HG02885 (cell line): Measurements from ENCODE around the gene CHST9.
"Not testable (repeated sequence)": the region's sequence is repeated elsewhere in the genome, so short reads cannot be mapped to it uniquely, and the experiment has no call there.

Experiments used
- ATAC-seq: cut with Tn5 transposase; IDR thresholded peaks from one replicate; pipeline ENCODE4 v1.9.1; 2021; ENCODE audit warnings: mild to moderate bottlenecking; ENCODE audit not compliant: unreplicated experiment, poor library complexity

Gene CHST9

GRCh38 chr18:27185025-27185763, at the start of gene CHST9:
Gene CHST9 (minus strand): TSS chr18:27185308. CDS start chr18:27142809, 42,499 bp downstream.
- ATAC-seq: no peak

GRCh38 chr18:27232355-27232754, 47.2 kb upstream of the CHST9 start:
- not testable (repeated sequence) for ATAC-seq

- ATAC-seq: not testable (repeated sequence)
Measured at GRCh38 chr18:27231671-27232070, 46.6 kb upstream of the CHST9 start.

GRCh38 chr18:27231221-27231620, 46.1 kb upstream of the CHST9 start:
- ATAC-seq: not testable (repeated sequence)

- ATAC-seq: no peak
Measured at GRCh38 chr18:27227721-27228120, 42.6 kb upstream of the CHST9 start.

- no peak for ATAC-seq
Measured at GRCh38 chr18:27226556-27227075, 41.5 kb upstream of the CHST9 start.

GRCh38 chr18:27225947-27226481, 40.9 kb upstream of the CHST9 start:
- ATAC-seq: no peak

GRCh38 chr18:27223526-27224291, 38.6 kb upstream of the CHST9 start:
- no peak for ATAC-seq

- ATAC-seq: no peak
Measured at GRCh38 chr18:27214831-27215230, 29.7 kb upstream of the CHST9 start.

GRCh38 chr18:27213123-27213717, 28.1 kb upstream of the CHST9 start:
- ATAC-seq: no peak

GRCh38 chr18:27211569-27211968, 26.5 kb upstream of the CHST9 start:
- no peak for ATAC-seq

GRCh38 chr18:27206411-27206810, 21.3 kb upstream of the CHST9 start:
- ATAC-seq: no peak

- no peak for ATAC-seq
Measured at GRCh38 chr18:27202741-27203140, 17.6 kb upstream of the CHST9 start.

GRCh38 chr18:27198036-27198435, 12.9 kb upstream of the CHST9 start:
- ATAC-seq: no peak

- ATAC-seq: no peak
Measured at GRCh38 chr18:27188309-27188708, 3.2 kb upstream of the CHST9 start.

GRCh38 chr18:27185897-27186296, 789 bp upstream of the CHST9 start:
- ATAC-seq: no peak

GRCh38 chr18:27184115-27185024, 738 bp downstream of the CHST9 start:
- ATAC-seq: no peak

- no peak for ATAC-seq
Measured at GRCh38 chr18:27181726-27182125, 3.4 kb downstream of the CHST9 start.

- ATAC-seq: no peak
Measured at GRCh38 chr18:27178424-27178823, 6.7 kb downstream of the CHST9 start.

GRCh38 chr18:27175914-27176313, 9.2 kb downstream of the CHST9 start:
- no peak for ATAC-seq
